Endothelial cell (in vitro differentiated cells): ENCODE measurements around the gene SCN1B. TPM values are rescaled to one million over a fixed set of nuclear protein-coding genes. Genes with fewer than 3 reads are reported as not detected.

Experiments
- DNase-seq: peaks from one replicate; pipeline ENCODE4 v3.0.0; 2021; ENCODE audit warnings: low spot score
- H3K27ac Mint-ChIP-seq: one replicate; pipeline ENCODE4 v1.8.0; 2021; ENCODE audit warnings: mixed read lengths, inconsistent platforms; ENCODE audit not compliant: unreplicated experiment
- H3K27me3 Mint-ChIP-seq: one replicate; pipeline ENCODE4 v1.8.0; 2021; ENCODE audit warnings: mild to moderate bottlenecking, moderate library complexity, mixed read lengths, inconsistent platforms; ENCODE audit not compliant: unreplicated experiment
- H3K36me3 Mint-ChIP-seq: one replicate; pipeline ENCODE4 v1.8.0; 2021; ENCODE audit warnings: mild to moderate bottlenecking, low read depth, mixed read lengths, inconsistent platforms; ENCODE audit not compliant: unreplicated experiment
- H3K4me1 Mint-ChIP-seq: one replicate; pipeline ENCODE4 v1.8.0; 2021; ENCODE audit warnings: mild to moderate bottlenecking, mixed read lengths, inconsistent platforms; ENCODE audit not compliant: unreplicated experiment
- H3K4me3 Mint-ChIP-seq: one replicate; pipeline ENCODE4 v1.8.0; 2021; ENCODE audit warnings: mild to moderate bottlenecking, mixed read lengths, inconsistent platforms; ENCODE audit not compliant: unreplicated experiment
- H3K9me3 Mint-ChIP-seq: one replicate; pipeline ENCODE4 v1.8.0; 2021; ENCODE audit warnings: mixed read lengths, inconsistent platforms; ENCODE audit not compliant: unreplicated experiment
- CTCF ChIP-seq: fragments of 200-600 bp; sonication (generic); IDR thresholded peaks from one replicate; pipeline ENCODE4 v1.5.0; 2021; ENCODE audit warnings: antibody characterized with exemption; ENCODE audit not compliant: unreplicated experiment
- total RNA-seq: library from RNA; stranded (reverse); fragmentation: NEBNext Ultra II Directional; extraction: Animal tissue kit (Norgen Biotek cat#: 25700); gene quantifications from one replicate; pipeline ENCODE4 v1.2.1, GENCODE V29; 2021; ENCODE audit not compliant: unreplicated experiment

Gene SCN1B
- total RNA-seq, 1 donor from 2014 or later, result 0.62 TPM

GRCh38 chr19:34985249-34986022 lies 44.8 kb upstream of the SCN1B start:
- DNase-seq, result peak; percentile 58
- Mint-ChIP-seq H3K27ac (peak overlapping the region; percentile 98), H3K9me3 (peaks cover 4% of the 10 kb centered on the region), H3K36me3 (peaks cover 10% of the 10 kb centered on the region), H3K27me3 (peaks cover 3% of the 10 kb centered on the region), H3K4me1 (peaks cover 20% of the 10 kb centered on the region), H3K4me3 (peak overlapping the region; percentile 87)
- no peak for TF ChIP-seq CTCF

GRCh38 chr19:34988119-34988518 lies 42.2 kb upstream of the SCN1B start:
- Mint-ChIP-seq H3K27me3 (peaks cover 3% of the 10 kb centered on the region), H3K9me3 (peaks cover 4% of the 10 kb centered on the region), H3K4me1 (peaks cover 20% of the 10 kb centered on the region), H3K4me3 (no peak overlapping the region), H3K27ac (no peak overlapping the region), H3K36me3 (peaks cover 16% of the 10 kb centered on the region)
- DNase-seq, result no peak
- no peak for TF ChIP-seq CTCF

GRCh38 chr19:34989298-34989697 lies 41.0 kb upstream of the SCN1B start:
- Mint-ChIP-seq H3K27ac (no peak overlapping the region), H3K4me3 (no peak overlapping the region), H3K36me3 (peaks cover 16% of the 10 kb centered on the region), H3K9me3 (no peaks in the 10 kb centered on the region), H3K27me3 (peaks cover 3% of the 10 kb centered on the region), H3K4me1 (peaks cover 23% of the 10 kb centered on the region)
- DNase-seq, result no peak
- no peak for TF ChIP-seq CTCF

- H3K9me3 Mint-ChIP-seq, result no peaks in the 10 kb centered on the region
- H3K27me3 Mint-ChIP-seq, result peaks cover 1% of the 10 kb centered on the region
- no peak for DNase-seq
- peaks cover 16% of the 10 kb centered on the region for H3K4me1 Mint-ChIP-seq
- H3K36me3 Mint-ChIP-seq, result peaks cover 16% of the 10 kb centered on the region
- no peak for TF ChIP-seq CTCF
- H3K27ac Mint-ChIP-seq, result no peak overlapping the region
- H3K4me3 Mint-ChIP-seq, result no peak overlapping the region
These were observed 39.6 kb upstream of the SCN1B start for GRCh38 chr19:34990578-34991192.
